ENCODE results near the gene MEGF9.

MEGF9 gene

GRCh38 chr9:120592210-120592609 lies 122.1 kb downstream of the MEGF9 start:
- in situ Hi-C loops (cut with MboI; ENCODE audit: low sequenced_read_pairs) = no loop called here

- in situ Hi-C loops (cut with MboI; ENCODE audit: low sequenced_read_pairs) = no loop called here
Measured at GRCh38 chr9:120587328-120587727, 126.9 kb downstream of the MEGF9 start.

DNA sequence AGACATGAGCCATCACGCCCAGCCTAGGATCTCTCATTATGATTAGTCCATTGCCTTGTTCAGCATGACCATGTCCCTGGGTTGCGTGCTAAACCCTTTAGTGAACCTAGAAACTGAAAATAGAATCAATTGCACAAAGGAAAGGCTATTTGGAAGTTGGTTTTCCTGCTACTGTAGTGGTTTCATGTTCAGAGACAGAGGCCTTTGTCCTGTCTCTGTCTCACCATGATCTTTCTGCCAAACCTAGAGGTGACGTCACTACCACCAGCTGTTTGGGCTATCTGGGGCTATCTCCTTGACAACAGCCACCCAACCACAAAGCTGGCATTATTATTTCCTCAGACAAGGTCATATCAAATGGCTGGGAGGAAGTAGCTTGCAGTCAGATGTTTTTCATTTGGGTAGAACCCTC lies 130.3 kb downstream of the MEGF9 start:
- in situ Hi-C loops (cut with MboI; ENCODE audit: low sequenced_read_pairs) = no loop called here

DNA sequence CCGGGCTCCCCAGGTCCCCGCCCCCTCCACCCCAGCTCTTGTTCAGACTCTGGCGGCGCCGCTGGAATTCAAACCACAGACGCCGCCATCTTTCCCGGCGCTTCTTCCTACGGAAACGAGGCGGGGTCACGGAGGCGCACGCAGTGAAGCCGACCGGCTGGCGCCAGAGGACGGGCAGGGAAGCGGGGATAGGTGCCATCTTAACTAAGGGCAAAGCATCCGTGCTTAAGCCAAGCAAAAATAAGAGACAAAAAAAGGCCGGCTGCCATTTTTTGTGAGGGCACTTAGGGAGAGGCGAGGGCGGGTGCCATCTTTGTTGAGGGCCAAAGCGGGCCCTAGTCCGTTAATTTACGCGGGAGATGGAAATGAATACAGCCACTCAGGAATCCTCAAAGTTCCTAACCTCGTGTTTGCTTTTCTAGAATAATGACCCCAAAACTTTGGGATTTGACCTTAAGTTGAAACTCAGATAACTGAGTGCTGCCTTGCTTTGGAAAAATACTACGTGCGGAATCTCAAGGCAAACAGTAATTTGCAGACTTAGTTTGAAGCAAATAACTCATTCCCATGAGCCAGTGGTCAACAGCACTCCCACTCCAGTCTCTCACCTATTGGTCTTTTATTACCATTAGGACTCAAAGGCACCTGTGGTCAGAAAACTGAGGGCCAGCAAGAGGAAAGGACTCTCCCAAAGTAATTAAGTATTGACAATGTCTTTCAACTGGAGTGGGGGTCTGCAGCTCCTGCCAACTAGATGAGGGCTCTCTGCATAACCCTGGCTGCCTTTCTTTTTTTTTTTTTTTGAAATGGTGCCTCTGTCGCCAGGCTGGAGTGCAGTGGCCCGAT lies 134.0 kb downstream of the MEGF9 start, which contains the start of gene CDK5RAP2:
Gene CDK5RAP2 (minus strand): TSS at position 117 of the 846 bp plus-strand sequence. CDS start 189 bp downstream, outside the sequence.
- in situ Hi-C loops (cut with MboI; ENCODE audit: low sequenced_read_pairs) = no loop called here

GRCh38 chr9:120579139-120580050 lies 134.9 kb downstream of the MEGF9 start:
- in situ Hi-C loops (cut with MboI; ENCODE audit: low sequenced_read_pairs) = no loop called here

DNA sequence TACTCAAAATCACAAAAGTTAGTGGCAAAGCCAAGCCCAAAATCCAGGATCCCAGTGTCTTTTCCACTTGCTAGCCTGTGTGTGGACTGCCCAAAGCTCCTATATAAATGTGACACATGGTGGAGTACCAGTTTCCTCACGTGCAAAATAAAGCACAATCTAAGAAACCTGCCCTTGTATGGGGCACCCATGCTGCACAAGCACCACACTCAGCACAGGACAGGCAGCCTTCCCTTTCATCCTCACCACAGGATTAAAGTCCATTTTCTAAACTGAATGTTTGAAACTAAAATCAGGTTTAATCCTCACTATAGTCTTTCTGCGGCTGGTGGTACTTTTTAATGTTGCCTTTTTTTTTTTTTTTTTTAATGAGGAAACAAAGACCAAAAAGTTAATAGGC lies 139.8 kb downstream of the MEGF9 start:
- in situ Hi-C loops (cut with MboI; ENCODE audit: low sequenced_read_pairs) = no loop called here

- in situ Hi-C loops (cut with MboI; ENCODE audit: low sequenced_read_pairs) = no loop called here
Measured at GRCh38 chr9:120572472-120572871, 141.8 kb downstream of the MEGF9 start.

- in situ Hi-C loops (cut with MboI; ENCODE audit: low sequenced_read_pairs) = no loop called here
Measured at GRCh38 chr9:120571443-120572257, 142.6 kb downstream of the MEGF9 start.

- in situ Hi-C loops (cut with MboI; ENCODE audit: low sequenced_read_pairs) = no loop called here
Measured at GRCh38 chr9:120570296-120570695, 144.0 kb downstream of the MEGF9 start.

GRCh38 chr9:120569556-120569955 lies 144.7 kb downstream of the MEGF9 start:
- in situ Hi-C loops (cut with MboI; ENCODE audit: low sequenced_read_pairs) = no loop called here

DNA sequence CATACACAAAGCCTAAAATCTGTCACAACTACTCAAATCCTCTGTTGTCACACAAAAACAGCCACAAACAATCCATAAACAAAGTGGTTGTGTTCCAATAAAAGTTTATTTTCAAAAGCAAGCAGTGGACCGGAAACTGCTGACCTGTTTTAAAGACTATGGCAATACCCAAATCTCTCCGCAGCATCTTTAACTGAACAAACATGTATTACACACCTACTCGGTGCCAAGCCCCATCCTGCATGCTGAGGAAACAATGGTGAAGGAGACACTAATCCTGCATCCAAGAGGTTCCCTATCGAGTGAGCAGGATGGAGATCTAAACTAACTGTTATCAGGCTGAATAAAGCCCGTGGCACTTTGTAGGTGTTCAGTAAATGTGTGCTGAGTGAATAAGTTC lies 145.5 kb downstream of the MEGF9 start:
- in situ Hi-C loops (cut with MboI; ENCODE audit: low sequenced_read_pairs) = no loop called here

GRCh38 chr9:120567874-120568273 lies 146.4 kb downstream of the MEGF9 start:
- in situ Hi-C loops (cut with MboI; ENCODE audit: low sequenced_read_pairs) = no loop called here

GRCh38 chr9:120567081-120567480 lies 147.2 kb downstream of the MEGF9 start:
- in situ Hi-C loops (cut with MboI; ENCODE audit: low sequenced_read_pairs) = no loop called here

GRCh38 chr9:120564589-120564988 lies 149.7 kb downstream of the MEGF9 start:
- in situ Hi-C loops (cut with MboI; ENCODE audit: low sequenced_read_pairs) = no loop called here

GRCh38 chr9:120562861-120563443 lies 151.3 kb downstream of the MEGF9 start:
- in situ Hi-C loops (cut with MboI; ENCODE audit: low sequenced_read_pairs) = no loop called here

GRCh38 chr9:120561709-120562108 lies 152.6 kb downstream of the MEGF9 start:
- in situ Hi-C loops (cut with MboI; ENCODE audit: low sequenced_read_pairs) = no loop called here

DNA sequence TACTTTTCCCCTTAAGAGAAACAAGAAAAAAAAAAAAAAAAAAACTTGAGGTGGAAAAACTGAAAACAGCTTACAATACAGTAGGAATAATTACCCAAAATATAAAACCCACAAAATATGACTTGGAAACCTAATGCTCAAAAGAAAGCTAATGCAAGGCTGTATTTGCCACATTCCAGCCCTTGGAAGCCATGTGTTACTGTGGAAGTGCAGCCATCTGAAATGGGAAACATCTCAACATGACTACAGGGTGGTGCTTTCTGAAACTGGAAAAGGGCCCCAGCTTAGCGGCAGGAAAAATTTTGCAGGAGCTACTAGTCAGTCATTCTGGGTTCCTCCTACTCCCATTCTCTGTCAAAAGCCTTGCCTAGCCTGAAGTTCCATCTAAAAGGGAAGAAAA lies 154.7 kb downstream of the MEGF9 start:
- in situ Hi-C loops (cut with MboI; ENCODE audit: low sequenced_read_pairs) = no loop called here

DNA sequence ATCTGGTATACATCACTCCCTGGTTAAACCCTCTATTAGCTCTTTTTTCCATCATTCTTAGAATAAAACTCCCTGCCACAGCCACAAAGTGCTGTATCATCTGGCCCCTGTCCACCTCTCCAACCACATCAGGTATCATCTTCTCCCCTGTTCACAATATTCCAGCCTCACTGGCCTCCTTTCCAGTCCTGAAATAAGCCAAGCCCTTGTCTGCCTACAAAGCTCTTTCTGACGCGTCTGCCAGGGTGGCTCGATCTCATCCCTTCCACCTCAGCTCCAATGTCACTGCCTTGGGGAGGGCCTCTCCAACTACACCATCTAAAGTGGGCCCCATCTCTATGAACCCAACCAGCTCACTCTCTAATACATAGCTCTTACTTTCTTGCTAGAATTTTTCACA lies 155.8 kb downstream of the MEGF9 start:
- in situ Hi-C loops (cut with MboI; ENCODE audit: low sequenced_read_pairs) = no loop called here

GRCh38 chr9:120557205-120557604 lies 157.1 kb downstream of the MEGF9 start:
- in situ Hi-C loops (cut with MboI; ENCODE audit: low sequenced_read_pairs) = no loop called here

DNA sequence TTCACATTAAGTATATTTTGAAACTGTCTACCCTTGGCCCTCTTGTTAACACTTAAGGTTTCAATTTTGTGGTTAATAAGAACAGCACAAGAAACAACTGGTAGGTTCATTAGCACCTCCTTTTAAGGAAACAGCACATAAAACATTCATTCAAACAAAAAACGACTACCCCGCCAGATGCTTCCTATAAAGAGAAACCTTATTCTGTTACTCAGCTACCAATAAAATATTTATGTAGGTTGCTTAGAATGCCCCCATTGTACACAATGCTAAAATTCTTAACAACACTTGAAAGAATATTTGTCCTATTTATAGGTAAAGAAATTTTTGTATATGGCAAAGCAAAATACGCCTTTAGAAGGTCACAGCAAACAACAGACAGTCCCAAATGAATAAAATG lies 157.5 kb downstream of the MEGF9 start:
- in situ Hi-C loops (cut with MboI; ENCODE audit: low sequenced_read_pairs) = no loop called here
